SKM-1 (cell line): Measurements from ENCODE around the gene PRIMA1.

Source experiments
- DNase-seq: peaks from one replicate; lab custom pipeline; 2025; ENCODE audit not compliant: unreplicated experiment; lab: John Stamatoyannopoulos, UW

The PRIMA1 gene

DNA sequence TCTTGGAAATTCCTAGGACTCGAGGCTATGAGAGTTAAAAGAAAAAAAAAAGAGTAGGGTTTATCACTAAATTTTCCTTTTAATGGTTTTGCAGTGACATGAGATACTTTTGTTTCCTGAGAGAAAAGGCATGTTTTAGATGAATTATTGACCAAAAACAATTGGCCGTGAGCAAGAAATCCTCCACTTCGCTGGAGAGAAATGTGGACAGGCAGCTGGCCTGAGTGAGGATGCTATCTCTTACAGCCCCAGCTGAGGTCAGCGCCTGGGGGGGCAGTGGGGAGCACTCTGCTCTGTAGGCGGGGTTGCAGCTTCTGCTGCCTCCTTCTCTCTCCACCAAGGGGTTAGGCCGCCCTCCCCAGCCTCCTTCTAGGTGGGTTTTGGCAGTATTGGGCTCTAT, 54.7 kb downstream of the PRIMA1 start:
- no peak for DNase-seq

DNA sequence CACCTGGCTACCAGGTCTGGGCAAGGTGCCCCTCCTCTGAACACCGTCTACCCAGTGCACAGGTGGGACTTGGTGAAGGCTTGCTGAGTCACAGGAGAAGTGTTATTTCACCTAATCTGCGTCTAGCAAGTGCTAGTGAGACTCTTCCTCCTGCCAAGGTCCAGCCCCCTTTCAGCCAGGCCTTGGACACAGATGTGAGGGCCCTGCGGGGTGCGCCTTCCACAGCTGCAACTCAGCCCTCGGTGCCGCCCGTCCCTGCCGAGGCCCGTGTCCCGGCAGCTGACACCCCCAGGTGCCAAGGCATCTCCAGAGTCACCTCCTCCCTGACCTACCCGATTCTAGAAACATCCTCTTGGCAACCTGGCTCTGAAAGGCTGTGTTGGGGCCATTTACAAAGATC, 55.1 kb downstream of the PRIMA1 start:
- no peak for DNase-seq

DNA sequence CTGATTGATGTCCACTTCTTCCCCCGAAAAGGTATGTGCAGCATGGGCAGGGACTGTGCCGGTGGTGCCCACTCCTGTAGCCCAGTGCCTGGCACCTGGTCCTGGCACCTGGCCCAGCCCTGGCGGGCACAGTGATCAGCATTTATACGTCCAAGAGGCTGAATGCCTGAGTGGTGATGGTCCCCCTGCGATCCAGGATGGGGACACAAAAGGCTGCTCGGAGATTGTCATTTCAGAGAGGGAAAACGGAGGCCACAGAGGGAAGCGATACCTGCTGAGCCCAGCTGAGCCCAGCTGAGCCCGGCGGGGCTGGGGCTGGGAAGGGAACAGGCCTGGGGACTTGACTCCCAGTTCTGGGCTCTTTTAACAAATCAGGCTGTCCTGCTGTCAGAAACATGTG, 55.8 kb downstream of the PRIMA1 start:
- DNase-seq, result no peak

DNA sequence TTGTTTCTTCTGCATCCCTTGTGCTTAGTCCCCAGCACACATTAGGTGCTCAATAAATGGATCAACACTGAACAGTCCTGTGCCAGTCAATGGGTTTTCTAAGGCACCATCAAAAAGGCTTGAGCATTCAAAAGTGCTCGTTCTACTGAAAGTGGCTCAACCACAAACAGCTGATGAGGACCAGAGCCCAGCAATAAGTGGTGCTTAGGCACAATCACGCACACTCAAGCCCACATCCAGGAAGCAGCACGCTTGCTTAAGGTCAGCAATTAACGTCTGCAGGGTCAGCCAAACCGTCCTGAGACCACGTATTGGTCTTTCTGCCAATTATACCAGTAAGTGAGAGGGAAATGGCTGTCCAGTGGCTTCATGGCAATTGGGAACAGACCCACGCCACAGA, 56.5 kb downstream of the PRIMA1 start:
- no peak for DNase-seq

DNA sequence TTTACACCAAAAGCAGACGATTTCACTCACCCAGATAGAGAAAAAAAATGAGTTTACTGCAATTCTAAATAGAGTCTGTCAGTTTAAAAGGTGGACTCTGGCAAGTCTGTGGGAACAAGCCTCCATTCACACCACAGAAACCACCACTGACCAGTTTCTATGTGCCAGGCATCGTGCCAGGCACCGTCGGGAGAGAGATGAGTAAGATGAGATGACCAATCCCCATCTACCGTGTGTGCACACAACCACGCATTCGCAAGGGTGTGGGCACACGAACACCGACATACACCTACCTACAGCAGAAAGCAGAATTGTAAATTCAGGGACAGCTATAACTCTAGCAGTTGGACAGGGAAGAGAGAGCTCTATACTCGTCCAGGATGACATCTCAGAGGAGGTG, 58.3 kb downstream of the PRIMA1 start:
- no peak for DNase-seq

DNA sequence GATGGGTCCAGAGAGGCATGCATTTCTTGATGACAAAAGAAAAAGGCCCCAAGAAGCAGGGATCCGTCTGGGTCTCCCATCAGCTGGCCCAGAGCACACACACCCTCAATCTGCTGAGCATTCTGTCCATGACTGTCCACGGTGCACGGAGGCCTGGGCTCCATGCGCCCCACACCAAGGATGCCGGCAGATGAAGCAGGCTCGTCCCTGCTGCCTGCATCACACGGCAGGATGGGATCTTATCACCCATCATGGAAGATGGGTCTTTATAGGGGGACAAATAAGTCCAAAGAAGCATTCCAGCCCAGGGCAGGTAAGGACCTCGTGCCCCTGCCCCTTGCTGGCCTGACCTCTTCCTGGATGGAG, 59.7 kb downstream of the PRIMA1 start:
- no peak for DNase-seq

DNA sequence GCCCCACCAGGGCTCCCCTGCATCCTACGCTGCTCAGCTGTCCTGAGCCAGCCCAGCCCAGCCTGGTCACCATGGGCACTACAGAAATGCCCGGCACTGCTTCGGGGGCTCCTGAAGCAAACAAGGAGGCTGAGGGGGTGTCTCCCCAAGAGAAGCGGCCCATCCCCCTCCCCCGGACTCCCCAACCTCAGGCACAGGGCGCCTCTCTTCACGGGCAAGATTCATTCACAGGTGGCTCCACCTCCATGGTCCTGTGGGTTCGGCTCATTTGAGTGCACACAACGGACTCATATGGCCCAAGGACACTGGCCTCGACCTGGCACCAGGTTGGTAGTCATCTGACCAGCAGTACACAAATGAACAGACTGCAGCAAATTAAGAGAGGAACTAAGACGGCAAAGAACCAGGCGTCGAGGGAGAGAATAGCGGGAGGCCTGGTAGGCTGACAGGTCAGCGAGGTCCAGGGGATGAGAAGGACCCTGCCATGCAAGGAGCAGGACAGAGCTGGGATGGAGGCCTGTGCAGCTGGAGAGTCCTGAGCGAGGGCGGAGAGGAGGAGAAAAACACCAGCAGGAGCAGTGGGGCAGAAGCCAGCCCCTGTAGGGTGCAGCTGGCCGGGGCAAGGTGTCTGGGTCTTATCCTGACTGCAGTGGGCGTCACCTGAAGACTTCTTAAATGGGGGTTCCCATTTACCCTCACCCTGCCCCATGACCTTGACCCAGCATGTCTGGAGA, 60.2 kb downstream of the PRIMA1 start:
- DNase-seq, result no peak

DNA sequence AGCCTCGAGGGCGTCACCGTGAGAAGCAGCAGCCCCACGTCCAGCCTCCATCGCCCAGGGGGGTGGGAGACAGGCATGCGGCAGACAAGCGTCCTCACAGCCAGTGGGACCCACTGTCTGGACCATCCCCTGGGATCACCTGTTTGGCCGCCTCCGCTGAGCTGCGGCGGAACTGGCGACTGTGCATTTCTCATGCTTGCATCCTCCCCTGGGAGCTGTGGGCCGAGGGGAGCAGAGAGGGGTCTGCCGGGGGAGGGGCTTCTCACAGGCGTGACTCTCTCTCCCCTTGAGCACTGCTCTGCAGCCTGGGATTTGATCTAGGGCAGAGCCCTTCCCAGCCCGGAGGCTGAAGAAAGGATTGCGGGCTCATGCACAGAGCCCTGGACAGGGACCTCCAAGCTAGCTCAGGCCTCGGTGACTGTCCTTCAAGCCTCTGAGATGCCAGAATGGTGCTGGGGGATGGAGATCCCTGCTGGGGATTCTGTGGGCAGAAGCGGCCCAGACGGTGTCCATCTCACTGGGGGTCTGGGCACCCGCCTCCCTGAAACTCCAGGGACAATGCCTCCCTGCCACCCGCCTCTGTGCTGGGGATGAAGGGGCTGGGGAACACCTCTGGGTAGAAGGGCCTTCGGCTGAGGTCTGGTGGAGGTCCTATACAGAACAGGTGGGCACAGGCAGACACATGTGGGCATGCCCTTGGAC, 61.1 kb downstream of the PRIMA1 start:
- no peak for DNase-seq

DNA sequence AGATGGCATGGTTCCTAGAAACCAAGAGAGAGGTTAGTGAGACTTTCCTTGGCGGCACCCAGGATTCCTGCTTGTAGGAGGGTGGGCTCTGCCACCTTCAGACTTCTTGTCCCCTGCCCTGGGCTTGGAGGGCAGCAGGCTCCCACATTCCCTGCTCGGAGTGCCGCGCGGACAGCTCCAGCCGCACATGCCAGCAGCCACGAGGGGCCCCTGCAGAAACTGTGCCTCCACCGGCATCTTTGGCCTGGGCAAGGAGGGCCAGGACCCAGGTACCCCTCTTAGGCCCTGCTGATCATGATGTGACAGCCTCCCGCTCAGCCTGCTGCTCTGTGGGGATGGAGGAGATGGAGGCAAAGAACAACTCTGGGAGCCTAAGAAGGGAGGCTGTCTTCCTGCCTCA, 62.3 kb downstream of the PRIMA1 start:
- DNase-seq, result no peak

DNA sequence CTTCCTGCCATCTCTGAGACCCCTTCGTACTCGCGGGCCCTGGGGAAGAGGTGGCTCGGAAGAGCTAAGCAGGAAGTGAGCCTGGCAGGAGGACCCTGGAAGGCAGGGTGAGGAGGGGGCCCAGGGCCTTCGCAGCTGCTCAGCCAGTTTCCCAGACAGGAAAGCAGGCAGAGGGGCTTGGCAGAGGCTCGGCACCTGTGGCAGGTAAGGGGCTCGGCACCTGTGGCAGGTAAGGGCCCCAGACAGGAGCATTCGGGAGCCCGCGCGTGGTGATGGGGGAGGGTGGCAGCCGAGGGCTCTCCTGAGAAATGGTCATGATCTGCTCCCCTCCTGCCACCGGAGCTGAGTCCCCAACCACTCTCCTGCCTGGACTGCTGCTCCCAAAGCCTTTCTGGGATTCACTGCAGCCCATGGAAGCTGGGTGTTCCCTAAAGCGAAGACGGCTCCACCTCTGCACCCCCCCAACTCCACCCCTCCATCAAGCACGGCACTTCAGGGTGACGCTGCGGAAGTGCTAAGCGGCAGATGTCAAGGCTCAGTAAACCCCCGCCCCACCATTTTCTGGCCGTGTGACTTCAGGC, 63.2 kb downstream of the PRIMA1 start:
- no peak for DNase-seq

DNA sequence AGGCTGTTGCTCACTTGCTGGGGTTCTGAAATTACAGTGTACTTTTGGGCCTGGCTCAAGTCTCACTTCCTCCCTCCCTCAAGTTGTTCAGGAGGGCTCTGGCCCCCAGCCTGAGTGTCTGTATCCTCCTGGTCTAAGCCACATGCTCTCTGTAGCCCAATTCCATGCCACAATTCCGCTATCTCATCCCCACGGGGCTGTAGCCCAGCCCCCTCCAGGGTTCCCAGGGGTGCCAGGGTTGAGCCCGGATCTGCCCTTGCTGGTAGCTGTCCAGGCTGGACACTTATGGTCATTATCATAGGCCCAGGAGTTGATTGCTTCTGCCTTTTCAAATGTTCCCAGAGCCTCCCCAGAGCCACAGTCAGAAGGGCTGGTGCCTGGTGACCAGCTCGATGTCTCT, 65.3 kb downstream of the PRIMA1 start:
- DNase-seq, result no peak

DNA sequence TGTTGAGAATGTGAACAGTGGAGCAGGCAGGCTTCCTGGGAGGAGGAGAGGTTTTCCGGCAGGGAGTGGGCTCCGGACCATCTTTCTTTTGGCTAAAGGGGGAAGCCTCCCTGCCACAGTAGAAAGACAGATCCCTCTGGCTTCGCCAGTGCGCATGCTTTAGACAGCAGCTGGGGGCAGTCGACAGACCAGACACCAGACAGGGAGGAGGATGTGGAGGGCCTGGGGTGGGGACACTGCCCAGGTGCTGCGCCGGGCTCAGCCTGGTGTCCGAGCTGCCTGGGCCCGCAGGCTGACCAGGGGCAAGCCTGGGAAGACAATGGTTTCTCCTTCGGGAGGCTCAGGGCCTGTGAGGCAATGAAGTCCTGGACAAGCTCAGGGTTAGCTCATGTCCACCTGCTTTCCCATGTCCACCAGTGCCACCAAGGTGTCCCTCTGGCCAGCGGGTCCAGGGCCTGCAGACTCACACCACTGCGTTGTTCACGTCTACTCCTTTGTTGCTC, 67.3 kb downstream of the PRIMA1 start:
- no peak for DNase-seq

DNA sequence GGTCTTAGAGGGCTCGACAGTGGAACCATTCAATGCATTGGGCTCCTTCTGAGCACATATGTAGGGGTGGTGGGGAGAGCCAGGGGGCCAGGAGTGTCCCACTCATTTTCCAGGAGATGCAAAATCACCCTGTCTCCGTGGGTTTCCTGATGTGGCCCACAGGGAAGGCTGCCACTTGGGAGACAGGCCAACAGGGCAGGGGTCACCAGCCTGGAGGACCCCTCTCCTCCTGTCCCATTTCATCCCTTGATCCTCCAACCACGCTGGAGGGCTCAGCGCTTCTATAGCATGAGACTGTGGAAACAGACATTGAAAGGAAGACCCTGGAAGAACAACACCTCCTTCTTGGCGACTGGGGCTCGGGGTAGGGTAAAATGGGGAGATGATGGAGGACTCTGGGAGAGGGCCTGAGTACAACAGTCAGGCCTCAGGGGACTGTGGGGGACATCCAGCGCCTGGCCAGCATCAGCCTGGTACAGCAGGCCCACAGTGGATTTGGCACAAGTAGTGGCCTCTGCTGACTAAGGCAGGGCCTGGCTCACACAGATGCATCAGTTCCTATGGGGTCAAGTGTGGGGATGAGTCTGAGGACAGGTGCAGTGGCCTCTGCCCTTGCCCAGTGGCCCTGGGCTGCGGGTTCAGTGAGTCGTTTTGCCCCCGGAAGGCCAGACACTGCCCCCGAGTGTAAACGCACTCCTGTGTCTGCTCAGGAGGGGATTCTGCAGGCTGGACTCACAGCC, 68.0 kb downstream of the PRIMA1 start:
- DNase-seq, result no peak

DNA sequence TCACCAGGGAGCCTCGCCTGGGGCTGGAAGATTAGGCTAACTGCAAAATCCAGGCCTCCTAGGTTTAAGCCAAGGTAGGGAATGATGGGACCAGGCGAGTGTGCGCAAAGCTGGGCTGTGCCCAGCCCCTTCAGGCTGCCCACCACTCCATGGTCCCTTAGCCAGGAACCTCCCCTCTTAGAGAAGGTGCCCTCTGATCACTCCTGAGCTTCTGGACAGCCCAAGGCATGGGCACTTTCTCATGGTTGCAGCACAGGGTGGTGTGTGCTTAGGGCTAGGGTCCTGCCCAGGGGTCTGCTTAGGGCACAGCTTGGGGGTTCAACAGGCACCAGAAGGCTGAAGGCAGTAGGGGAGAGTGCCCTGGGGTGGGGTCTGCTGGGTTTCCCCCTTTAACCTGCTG, 69.0 kb downstream of the PRIMA1 start:
- DNase-seq, result no peak

DNA sequence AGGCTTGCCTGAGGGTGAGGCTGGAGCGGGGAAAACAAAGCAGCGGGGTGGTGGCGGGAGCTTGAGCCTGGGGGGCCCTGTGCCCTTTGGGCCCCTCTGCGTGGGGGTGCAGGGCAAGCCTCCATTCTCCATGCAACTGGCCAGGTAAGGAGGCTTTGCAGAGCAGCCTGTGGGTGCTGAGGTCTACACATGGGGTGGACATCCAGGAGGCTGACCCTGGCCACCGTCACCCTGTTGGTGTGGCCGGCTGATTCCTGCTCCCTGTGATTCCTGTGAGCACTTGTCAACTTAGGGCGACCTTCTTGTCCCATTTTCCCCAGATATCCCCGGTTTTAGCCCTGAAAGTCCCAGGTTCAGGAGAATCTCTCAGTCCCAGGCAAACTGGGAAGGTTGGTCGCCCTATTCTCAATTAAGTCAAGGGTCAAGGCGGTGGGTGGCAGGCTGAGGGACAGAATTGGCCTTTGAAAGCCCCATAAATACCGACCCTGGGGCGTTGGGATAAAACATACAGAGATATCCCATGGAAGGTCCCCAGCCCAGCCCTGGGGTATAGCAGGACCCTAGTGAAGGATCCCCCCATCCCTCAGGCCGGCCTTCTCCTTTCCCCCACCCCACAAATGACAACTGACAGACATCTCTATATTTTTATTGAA, 70.5 kb downstream of the PRIMA1 start:
- DNase-seq, result no peak

DNA sequence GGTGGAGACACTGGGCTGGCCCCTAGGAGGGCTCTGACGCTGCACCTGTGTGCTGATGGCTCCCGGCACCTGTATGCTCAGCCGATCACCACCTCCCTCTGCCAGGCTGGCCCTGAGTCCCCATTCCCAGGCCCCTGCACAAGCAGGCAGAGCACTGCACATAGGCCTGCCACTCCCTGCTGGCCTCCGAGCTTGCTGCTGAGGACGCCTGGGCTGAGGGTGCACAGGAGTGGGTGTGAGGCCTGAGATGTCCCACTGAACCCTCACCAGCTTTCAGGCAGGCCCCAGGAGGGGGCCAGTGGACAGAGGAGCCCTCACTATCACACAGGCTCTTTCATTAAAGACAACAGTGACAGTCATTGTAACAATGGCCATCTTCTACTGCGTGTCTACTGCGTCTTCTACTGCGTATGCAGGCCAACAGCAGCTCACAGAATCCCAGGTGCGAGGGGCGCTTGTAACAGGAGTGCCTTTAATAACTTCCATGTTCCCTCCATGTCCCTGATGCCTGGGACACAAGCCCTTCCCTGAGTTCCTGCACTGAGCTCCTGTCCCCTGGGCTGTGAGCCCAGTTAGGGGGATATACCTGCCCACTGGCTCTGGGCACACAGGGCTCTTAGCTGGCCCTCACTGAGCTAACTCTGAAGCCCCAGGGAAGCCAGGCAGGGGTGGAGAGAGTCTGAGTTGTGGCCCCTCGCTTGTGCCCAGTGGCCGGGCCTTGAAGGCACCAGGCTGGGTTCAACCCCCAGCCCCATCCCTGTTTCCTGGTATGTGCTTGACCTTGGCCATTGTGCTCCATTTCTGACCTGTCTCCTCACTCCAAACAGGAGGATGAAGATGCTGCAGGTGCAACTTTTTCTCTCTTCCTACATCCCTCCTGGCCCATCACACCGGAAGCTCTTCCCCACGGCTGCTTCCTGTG, 71.3 kb downstream of the PRIMA1 start:
- no peak for DNase-seq

DNA sequence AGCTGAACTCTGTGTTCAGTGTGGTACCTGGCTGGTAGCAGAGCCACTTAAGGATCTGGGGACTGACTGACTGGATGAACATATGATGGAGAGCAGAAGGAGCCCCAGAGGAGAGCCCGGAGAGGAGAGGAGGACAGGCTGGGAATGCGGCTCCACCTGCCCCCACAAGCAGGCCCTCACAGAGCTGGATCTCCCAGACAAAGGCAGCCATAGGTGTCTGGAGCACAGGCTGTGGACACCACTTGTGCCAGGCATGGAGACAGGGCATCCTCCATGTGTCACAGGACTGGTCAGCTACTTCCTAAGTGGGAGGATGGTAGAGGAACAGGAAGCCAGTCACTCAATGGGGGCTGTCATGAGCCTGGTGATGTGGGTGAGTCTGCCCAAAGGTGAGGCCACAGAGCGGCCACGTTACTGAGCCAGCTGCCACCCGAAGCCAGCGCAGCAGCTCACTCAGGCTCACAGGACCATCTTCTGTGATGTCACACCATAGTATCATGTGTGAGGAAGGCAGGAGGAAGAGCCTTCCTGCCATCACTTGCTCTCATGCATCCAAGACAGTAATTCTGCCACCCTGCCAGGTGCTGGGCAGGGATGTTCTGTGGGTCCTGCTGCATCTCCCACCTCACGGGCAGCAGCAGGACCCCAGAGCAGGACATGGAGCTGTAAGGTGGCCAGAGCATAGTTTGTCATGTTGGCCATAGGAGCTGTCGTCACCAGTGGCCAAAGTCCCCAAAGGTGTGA, 72.1 kb downstream of the PRIMA1 start:
- no peak for DNase-seq

DNA sequence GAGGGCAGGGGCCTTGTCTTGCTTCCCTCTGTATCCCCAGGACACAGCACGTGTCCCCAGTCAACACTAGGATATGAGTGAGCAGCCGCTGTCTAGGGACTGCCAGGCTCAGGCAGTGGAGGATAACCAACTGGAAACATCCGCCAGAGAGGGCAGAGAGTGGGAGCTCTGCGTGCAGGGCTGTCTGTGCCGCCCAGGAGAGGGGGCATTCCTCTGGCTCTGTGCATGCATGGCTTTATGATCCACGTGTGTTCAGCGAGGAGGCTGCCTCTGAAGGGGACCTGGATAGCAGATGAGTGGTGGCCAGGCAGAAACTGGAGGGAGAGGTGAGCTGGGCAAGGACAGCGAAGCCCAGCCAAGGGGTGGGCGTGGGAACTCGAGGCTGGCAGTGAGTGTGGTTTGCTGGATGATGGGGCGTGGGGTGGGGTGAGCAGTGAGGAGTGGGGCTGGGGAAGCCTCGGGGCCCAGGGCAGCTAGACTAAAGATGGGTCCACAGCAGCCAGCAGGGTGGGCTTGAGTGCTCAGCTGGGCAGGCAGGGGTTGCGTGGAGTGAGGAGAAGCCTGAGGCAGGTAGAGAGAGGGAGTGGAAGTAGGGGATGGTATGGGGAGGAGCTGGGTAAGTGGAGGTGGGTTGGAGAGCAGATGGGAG, 72.9 kb downstream of the PRIMA1 start:
- DNase-seq, result no peak

DNA sequence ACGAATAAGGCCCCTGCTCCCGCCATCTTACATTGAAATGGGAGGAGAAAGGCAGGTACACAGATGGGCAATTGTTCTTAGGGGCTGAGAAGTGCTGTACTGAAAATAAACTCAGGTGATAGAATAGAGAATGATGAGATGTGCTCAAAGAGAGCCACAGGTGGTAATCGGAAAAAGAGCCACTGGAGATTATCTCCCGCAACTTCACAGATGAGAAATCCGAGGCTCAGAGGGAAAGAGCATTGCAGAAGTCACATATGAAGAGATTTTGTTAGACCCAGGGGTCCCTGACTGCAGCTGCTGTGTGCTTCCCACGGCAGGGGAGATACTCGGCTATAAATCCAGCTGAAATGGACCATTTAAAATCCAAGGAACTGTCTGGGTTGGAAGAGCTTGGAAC, 73.7 kb downstream of the PRIMA1 start:
- DNase-seq, result no peak
